Right atrium auricular region (tissue), 2 donors: ENCODE measurements around the gene BHLHA9. TPM values are rescaled to one million over a fixed set of nuclear protein-coding genes. Genes with fewer than 3 reads are reported as not detected.

ENCODE experiments used
- DNase-seq: peaks from one replicate; pipeline ENCODE4 v3.0.0-alpha.2; 2019; ENCODE audit warnings: low spot score
- H3K27ac ChIP-seq, 2 donors: fragments of 200-600 bp; sonication (generic); 1 replicate in 1 of 2; 2 replicates in 1 of 2; pipeline ENCODE4 v1.5.1; 2016 to 2019
- H3K27me3 ChIP-seq, 2 donors: fragments of 200-600 bp; sonication (generic); one replicate each; pipeline versions ENCODE4 v1.5.1 to v1.6.0; 2017 to 2019
- H3K36me3 ChIP-seq: fragments of 200-600 bp; sonication (generic); one replicate; pipeline ENCODE4 v1.5.1; 2016
- H3K4me1 ChIP-seq, 2 donors: fragments of 200-600 bp; sonication (generic); one replicate each; pipeline versions ENCODE4 v1.5.1 to v1.6.0; 2017 to 2019
- H3K4me3 ChIP-seq, 2 donors: fragments of 200-600 bp; sonication (generic); 1 replicate in 1 of 2; 2 replicates in 1 of 2; pipeline ENCODE4 v1.5.1; 2017 to 2019; ENCODE audit warnings: mild to moderate bottlenecking in 1 of 2, moderate library complexity in 1 of 2
- H3K9me3 ChIP-seq, 2 donors: fragments of 200-600 bp; sonication (generic); one replicate each; pipeline ENCODE4 v1.5.1; 2019
- total RNA-seq, 2 donors: library from RNA; depleted of rRNA; stranded (reverse); fragments of >200 nt; gene quantifications; one replicate each; pipeline ENCODE4 v1.1.0, GENCODE V29; 2016
- TF ChIP-seq, protein P1 (sequence below), 2 donors: fragments of 200-600 bp; sonication (generic); IDR thresholded peaks; one replicate each; pipeline ENCODE4 v1.5.1; 2019; ENCODE audit warnings: antibody characterized with exemption in 2 of 2

The BHLHA9 gene
- not detected for total RNA-seq

DNA sequence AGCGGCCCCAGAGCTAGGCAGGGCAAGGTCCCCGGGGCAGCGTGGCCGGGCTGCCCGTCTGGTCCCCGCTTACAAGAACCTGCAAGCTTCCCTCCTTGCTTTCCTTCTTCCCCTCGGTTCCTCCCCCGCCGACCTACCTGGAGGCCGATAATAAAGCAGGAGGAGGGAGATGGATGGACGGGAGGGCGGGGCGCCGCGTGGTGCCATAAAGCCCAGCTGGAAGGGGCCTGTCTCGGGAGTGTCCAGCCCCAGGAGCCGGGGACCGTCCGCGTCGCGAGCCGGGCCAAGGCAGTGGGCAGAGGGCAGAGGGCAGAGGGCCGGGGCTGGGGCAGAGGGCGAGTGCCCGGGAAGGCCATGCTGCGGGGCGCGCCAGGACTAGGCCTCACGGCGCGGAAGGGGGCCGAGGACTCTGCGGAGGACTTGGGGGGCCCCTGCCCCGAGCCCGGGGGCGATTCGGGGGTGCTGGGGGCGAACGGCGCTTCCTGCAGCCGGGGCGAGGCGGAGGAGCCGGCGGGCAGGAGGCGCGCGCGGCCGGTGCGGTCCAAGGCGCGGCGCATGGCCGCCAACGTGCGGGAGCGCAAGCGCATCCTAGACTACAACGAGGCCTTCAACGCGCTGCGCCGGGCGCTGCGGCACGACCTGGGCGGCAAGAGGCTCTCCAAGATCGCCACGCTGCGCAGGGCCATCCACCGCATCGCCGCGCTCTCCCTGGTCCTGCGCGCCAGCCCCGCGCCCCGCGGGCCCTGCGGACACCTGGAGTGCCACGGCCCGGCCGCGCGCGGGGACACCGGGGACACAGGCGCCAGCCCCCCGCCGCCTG lies at the start of gene BHLHA9:
Gene BHLHA9, plus strand, starts transcription at position 235 of the 820 bp plus-strand sequence. Its CDS starts 120 bp downstream, at position 355.
- Histone ChIP-seq H3K27me3 (no peaks in the 10 kb centered on the region), H3K4me1 (peaks cover 0 to 16% of the 10 kb centered on the region in 2 donors), H3K36me3 (no peaks in the 10 kb centered on the region), H3K27ac (no peak within 1 kb of the TSS), H3K9me3 (no peaks in the 10 kb centered on the region), H3K4me3 (peak within 1 kb of the TSS in 1 of 2 donors; percentile 18)
- DNase-seq = no peak
- TF ChIP-seq, protein P1, sequence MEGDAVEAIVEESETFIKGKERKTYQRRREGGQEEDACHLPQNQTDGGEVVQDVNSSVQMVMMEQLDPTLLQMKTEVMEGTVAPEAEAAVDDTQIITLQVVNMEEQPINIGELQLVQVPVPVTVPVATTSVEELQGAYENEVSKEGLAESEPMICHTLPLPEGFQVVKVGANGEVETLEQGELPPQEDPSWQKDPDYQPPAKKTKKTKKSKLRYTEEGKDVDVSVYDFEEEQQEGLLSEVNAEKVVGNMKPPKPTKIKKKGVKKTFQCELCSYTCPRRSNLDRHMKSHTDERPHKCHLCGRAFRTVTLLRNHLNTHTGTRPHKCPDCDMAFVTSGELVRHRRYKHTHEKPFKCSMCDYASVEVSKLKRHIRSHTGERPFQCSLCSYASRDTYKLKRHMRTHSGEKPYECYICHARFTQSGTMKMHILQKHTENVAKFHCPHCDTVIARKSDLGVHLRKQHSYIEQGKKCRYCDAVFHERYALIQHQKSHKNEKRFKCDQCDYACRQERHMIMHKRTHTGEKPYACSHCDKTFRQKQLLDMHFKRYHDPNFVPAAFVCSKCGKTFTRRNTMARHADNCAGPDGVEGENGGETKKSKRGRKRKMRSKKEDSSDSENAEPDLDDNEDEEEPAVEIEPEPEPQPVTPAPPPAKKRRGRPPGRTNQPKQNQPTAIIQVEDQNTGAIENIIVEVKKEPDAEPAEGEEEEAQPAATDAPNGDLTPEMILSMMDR (IDR thresholded peaks at IDR 0.05) = no peak

DNA sequence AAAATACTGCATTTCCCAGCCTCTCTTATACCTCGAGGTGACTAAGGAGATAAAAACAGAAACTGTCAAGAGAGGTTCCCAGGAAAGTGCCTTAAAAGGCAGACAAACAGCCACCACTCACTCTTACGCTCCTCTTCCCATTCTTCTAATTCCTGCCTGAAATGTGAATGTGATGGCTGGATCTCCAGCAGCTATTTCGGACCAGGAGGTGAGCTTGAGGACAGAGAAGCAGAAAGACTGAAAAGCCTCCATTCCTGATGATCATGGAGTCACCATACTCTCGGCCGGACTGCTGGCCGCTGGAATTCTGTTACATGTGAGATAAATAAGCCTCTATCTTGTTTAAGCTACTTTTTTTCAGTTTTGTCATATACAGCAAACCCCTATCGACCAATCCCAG lies 49.0 kb upstream of the BHLHA9 start:
- TF ChIP-seq, protein P1 (IDR thresholded peaks at IDR 0.05) = no peak
- Histone ChIP-seq H3K9me3 (peaks cover 0 to 4% of the 10 kb centered on the region in 2 donors), H3K36me3 (no peaks in the 10 kb centered on the region), H3K4me3 (no peak overlapping the region), H3K27me3 (no peaks in the 10 kb centered on the region), H3K4me1 (no peaks in the 10 kb centered on the region), H3K27ac (no peak overlapping the region)
- DNase-seq = no peak

DNA sequence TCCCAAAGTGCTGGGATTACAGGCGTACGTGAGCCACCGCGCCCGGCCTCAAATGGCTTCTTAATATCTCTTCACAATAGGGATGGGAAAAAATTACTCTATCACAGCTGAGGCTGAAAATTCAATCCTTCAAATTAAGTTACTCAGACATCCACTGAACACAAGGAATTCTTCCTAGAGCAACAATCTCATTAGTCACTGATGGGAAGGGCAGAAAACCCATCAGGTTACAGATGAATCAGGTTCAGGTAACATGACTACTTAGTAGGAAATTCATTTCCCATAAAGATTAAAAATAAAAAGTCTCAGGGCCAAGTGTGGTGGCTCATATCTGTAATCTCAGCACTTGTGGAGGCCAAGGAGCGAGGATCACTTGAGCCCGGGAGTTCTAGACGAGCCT lies 47.9 kb upstream of the BHLHA9 start:
- H3K9me3 ChIP-seq = peaks cover 0 to 4% of the 10 kb centered on the region in 2 donors
- H3K36me3 ChIP-seq = no peaks in the 10 kb centered on the region
- no peak for DNase-seq
- H3K27me3 ChIP-seq = no peaks in the 10 kb centered on the region
- H3K27ac ChIP-seq = no peak overlapping the region
- H3K4me1 ChIP-seq = no peaks in the 10 kb centered on the region
- no peak overlapping the region for H3K4me3 ChIP-seq
- TF ChIP-seq, protein P1 (IDR thresholded peaks at IDR 0.05) = no peak

DNA sequence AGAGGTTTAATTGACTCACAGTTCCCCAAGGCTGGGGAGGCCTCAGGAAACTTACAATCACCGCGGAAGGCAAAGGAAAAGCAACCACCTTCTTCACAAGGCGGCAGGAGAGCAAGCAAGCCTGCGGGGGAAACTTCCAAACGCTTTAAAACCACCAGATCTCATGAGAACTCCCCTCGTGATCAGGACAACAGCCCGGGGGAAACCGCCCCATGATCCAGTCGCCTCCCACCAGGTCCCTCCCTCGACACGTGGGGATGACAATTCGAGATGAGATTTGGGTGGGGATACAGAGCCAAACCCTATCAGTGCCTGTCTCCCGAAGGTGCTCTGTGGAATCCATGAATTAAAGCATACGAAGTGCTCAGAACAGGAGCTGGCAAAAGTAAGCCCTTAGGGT lies 46.6 kb upstream of the BHLHA9 start:
- no peak overlapping the region for H3K4me3 ChIP-seq
- peaks cover 0 to 8% of the 10 kb centered on the region in 2 donors for H3K4me1 ChIP-seq
- peaks cover 0 to 4% of the 10 kb centered on the region in 2 donors for H3K9me3 ChIP-seq
- DNase-seq = no peak
- H3K36me3 ChIP-seq = no peaks in the 10 kb centered on the region
- no peak overlapping the region for H3K27ac ChIP-seq
- TF ChIP-seq, protein P1 (IDR thresholded peaks at IDR 0.05) = no peak
- H3K27me3 ChIP-seq = peaks cover 0 to 7% of the 10 kb centered on the region in 2 donors

DNA sequence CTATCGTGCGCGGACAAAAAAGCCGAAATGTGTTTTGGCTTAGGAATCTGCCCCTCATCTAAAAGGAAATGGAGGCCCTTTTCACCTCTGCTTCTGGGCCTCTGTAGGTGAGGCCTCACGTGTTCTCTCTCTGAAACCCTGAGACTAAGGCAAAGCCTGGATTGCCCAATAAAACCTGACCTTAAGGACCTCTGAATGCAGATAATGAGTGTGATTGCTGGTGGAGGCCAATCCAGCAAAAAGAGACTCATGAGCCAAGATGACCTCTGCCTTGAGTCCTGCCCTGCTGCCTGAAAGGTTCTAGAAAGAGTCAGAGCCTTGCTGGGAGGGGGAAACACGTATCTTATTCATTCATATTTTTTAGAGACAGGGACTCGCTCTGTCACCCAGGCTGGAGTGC lies 45.9 kb upstream of the BHLHA9 start:
- H3K4me1 ChIP-seq = peaks cover 0 to 13% of the 10 kb centered on the region in 2 donors
- H3K36me3 ChIP-seq = no peaks in the 10 kb centered on the region
- TF ChIP-seq, protein P1 (IDR thresholded peaks at IDR 0.05) = no peak
- no peak overlapping the region for H3K27ac ChIP-seq
- H3K4me3 ChIP-seq = no peak overlapping the region
- no peak for DNase-seq
- H3K27me3 ChIP-seq = peaks cover 0 to 9% of the 10 kb centered on the region in 2 donors
- H3K9me3 ChIP-seq = peaks cover 0 to 4% of the 10 kb centered on the region in 2 donors
